HepG2 (cell line): ENCODE measurements around the gene PDE3B. TPM values are rescaled to one million over a fixed set of nuclear protein-coding genes. Genes with fewer than 3 reads are reported as not detected.

Source experiments
- ARID4A ChIP-seq: sonication (generic); formaldehyde crosslinking; IDR thresholded peaks from 2 replicates; pipeline ENCODE4 v1.5.0; 2020; ENCODE audit warnings: mild to moderate bottlenecking, missing genetic modification reagents, borderline replicate concordance
- CBFB ChIP-seq: sonication (generic); formaldehyde crosslinking; IDR thresholded peaks from 2 replicates; pipeline ENCODE4 v1.4.0; 2020; ENCODE audit warnings: missing genetic modification reagents
- ELF1 ChIP-seq: sonication (generic); formaldehyde crosslinking; IDR thresholded peaks from 2 replicates; pipeline ENCODE4 v1.4.0; 2020; ENCODE audit warnings: missing genetic modification reagents
- ETV6 ChIP-seq: sonication (generic); formaldehyde crosslinking; conservative IDR thresholded peaks from 2 replicates; pipeline ENCODE4 v1.4.0; 2020; ENCODE audit warnings: missing genetic modification reagents
- FUBP1 ChIP-seq: sonication (generic); formaldehyde crosslinking; IDR thresholded peaks from 2 replicates; pipeline ENCODE4 v1.5.1; 2020; ENCODE audit warnings: missing genetic modification reagents, mild to moderate bottlenecking, borderline replicate concordance
- GTF2F1 ChIP-seq: fragments of 150-350 bp; IDR thresholded peaks from 2 replicates; pipeline ENCODE4 v1.6.1; 2014; ENCODE audit warnings: low read length
- HNF4G ChIP-seq, 2 experiments: sonication (generic) in 1 of 2; formaldehyde crosslinking in 1 of 2; IDR thresholded peaks; 2 replicates each; pipeline versions ENCODE4 v1.4.0 to v1.6.1; 2011 to 2020; ENCODE audit warnings: borderline replicate concordance in 2 of 2, low read depth in 2 of 2, mild to moderate bottlenecking in 2 of 2, low read length in 1 of 2, missing genetic modification reagents in 1 of 2, moderate library complexity in 1 of 2
- KDM2A ChIP-seq: sonication (generic); formaldehyde crosslinking; IDR thresholded peaks from 2 replicates; pipeline ENCODE4 v1.4.0; 2020; ENCODE audit warnings: low read depth, missing genetic modification reagents, borderline replicate concordance
- MXD4 ChIP-seq: IDR thresholded peaks from 2 replicates; pipeline ENCODE4 v1.6.1; 2016; ENCODE audit warnings: mild to moderate bottlenecking, missing biosample characterization, missing genetic modification reagents
- NCOA2 ChIP-seq: sonication (generic); formaldehyde crosslinking; IDR thresholded peaks from 2 replicates; pipeline ENCODE4 v1.8.0; 2022; ENCODE audit warnings: inconsistent platforms
- SIN3B ChIP-seq: fragments of 150-350 bp; IDR thresholded peaks from 2 replicates; pipeline ENCODE4 v1.6.1; 2014; ENCODE audit warnings: low read length
- STAT5B ChIP-seq: sonication (generic); formaldehyde crosslinking; IDR thresholded peaks from 2 replicates; pipeline ENCODE4 v1.4.0; 2020; ENCODE audit warnings: missing genetic modification reagents
- TEAD2 ChIP-seq: sonication (generic); formaldehyde crosslinking; IDR thresholded peaks from 2 replicates; pipeline ENCODE4 v1.9.0; 2021; ENCODE audit warnings: missing genetic modification reagents
- TMF1 ChIP-seq: sonication (generic); formaldehyde crosslinking; IDR thresholded peaks from 2 replicates; pipeline ENCODE4 v1.8.1; 2022; ENCODE audit warnings: low read depth, missing genetic modification reagents
- ZBED4 ChIP-seq: sonication (generic); formaldehyde crosslinking; IDR thresholded peaks from 2 replicates; pipeline ENCODE4 v1.4.0; 2020; ENCODE audit warnings: missing genetic modification reagents, borderline replicate concordance
- ZNF512B ChIP-seq: sonication (generic); formaldehyde crosslinking; IDR thresholded peaks from 2 replicates; pipeline ENCODE4 v1.5.1; 2020; ENCODE audit warnings: missing genetic modification reagents, mild to moderate bottlenecking, borderline replicate concordance
- ZNF850 ChIP-seq: sonication (generic); formaldehyde crosslinking; conservative IDR thresholded peaks from 2 replicates; pipeline ENCODE4 v1.9.0; 2021; ENCODE audit warnings: mild to moderate bottlenecking, missing genetic modification reagents
- polyA plus RNA-seq, 8 experiments: library from polyadenylated mRNA; depleted of rRNA in 3 of 8; stranded (reverse) in 7 of 8; unstranded in 1 of 8; fragments of >200 nt; fragmentation: Illumina TruSeq in 4 of 8; extraction: Trizol in 4 of 8; gene quantifications; 2 replicates each; pipeline versions ENCODE4 v1.2.1 to v1.2.3, GENCODE V29; 2011 to 2016; ENCODE audit warnings: low read depth in 4 of 8, missing spikeins in 1 of 8, mixed read lengths in 1 of 8; ENCODE audit not compliant: insufficient read depth in 1 of 8
- total RNA-seq, 5 experiments: library from RNA; depleted of rRNA; stranded (reverse); fragments of >200 nt; fragmentation: Illumina TruSeq; extraction: Trizol; gene quantifications; 2 replicates each; pipeline ENCODE4 v1.2.3, GENCODE V29; 2016; ENCODE audit warnings: low read depth in 1 of 5

PDE3B gene
- total and polyA plus RNA-seq, 2 of the 13 experiments (the other 11 are each of a cell fraction or from before 2014, with no cell fraction given), result 14.1 to 26.5 TPM

GRCh38 chr11:14892036-14892556 is 248.5 kb downstream of the PDE3B start, which contains the start of gene CYP2R1 (continued):
- TF ChIP-seq TEAD2 (CRISPR knock-in tag) (no peak), ETV6 (CRISPR knock-in tag) (no peak), ELF1 (CRISPR knock-in tag) (no peak), ZNF512B (CRISPR knock-in tag) (no peak), TMF1 (no peak), MXD4 (CRISPR knock-in tag) (no peak), FUBP1 (CRISPR knock-in tag) (no peak), SIN3B (no peak), STAT5B (no peak), GTF2F1 (no peak), ZNF850 (CRISPR knock-in tag) (no peak), CBFB (CRISPR knock-in tag) (no peak), ARID4A (CRISPR knock-in tag) (peak; percentile 26; the same call in 1 of the 2 replicates), HNF4G (IDR thresholded peaks at IDR 0.05; ENCODE audit: borderline replicate concordance, low read depth, low read length) (0 out of 2 replicates have a peak, but pooled peaks have one; percentile 8), HNF4G (CRISPR knock-in tag; IDR thresholded peaks at IDR 0.05; ENCODE audit: borderline replicate concordance, low read depth) (no peak), KDM2A (peak; percentile 85), NCOA2 (no peak), ZBED4 (CRISPR knock-in tag) (peak; percentile 19; the same call in 1 of the 2 replicates)
